AG04450 (cell line): Measurements from ENCODE around the gene APEH. TPM values are rescaled to one million over a fixed set of nuclear protein-coding genes. Genes with fewer than 3 reads are reported as not detected.

Experiments
- CTCF ChIA-PET: fragments of 300-600, 350-600 bp; formaldehyde crosslinking; extraction: SDS; loops from one replicate; lab custom pipeline; 2022; ENCODE audit warnings: antibody characterized with exemption, inconsistent platforms; lab: Charles Lee
- POLR2A ChIA-PET: fragments of 350-600 bp; formaldehyde crosslinking; extraction: SDS; loops from one replicate; lab custom pipeline; 2021; ENCODE audit warnings: antibody characterized with exemption, inconsistent platforms; lab: Yijun Ruan, JAX
- DNase-seq: peaks from one replicate; pipeline ENCODE4 v3.0.0-alpha.2; 2011; ENCODE audit warnings: low read depth, low spot score
- H3K27ac ChIP-seq: one replicate; pipeline ENCODE4 v1.5.1; 2012; ENCODE audit warnings: low read depth, low read length, control low read depth
- H3K27me3 ChIP-seq: one replicate; pipeline ENCODE4 v1.6.0; 2012; ENCODE audit warnings: low read length; ENCODE audit not compliant: control insufficient read depth, insufficient read depth
- H3K4me3 ChIP-seq: 2 replicates; pipeline ENCODE4 v1.5.1; 2011; ENCODE audit warnings: mild to moderate bottlenecking, low read depth, low read length, control low read depth
- H3K9me3 ChIP-seq: 2 replicates; pipeline ENCODE4 v1.5.1; 2012; ENCODE audit warnings: low read length; ENCODE audit not compliant: control insufficient read depth, insufficient read depth
- CTCF ChIP-seq: IDR thresholded peaks from 2 replicates; pipeline ENCODE4 v1.5.1; 2011; ENCODE audit warnings: low read depth, low read length, control low read depth, inconsistent platforms
- polyA plus RNA-seq: library from polyadenylated mRNA; depleted of rRNA; stranded (reverse); fragments of >200 nt; gene quantifications from 2 replicates; pipeline ENCODE4 v1.2.3, GENCODE V29; 2011

The APEH gene
- polyA plus RNA-seq, 1 experiment, result 85.3 TPM

GRCh38 chr3:49673121-49673714, 933 bp upstream of the APEH start:
- POLR2A ChIA-PET, result interaction anchor here (0.6 to 1.9 kb wide), 3 partner anchors 40 to 340 kb away, joined by 3 to 11 read pairs (median 3); no protein-coding TSS in a partner anchor
- no peak for DNase-seq
- Histone ChIP-seq H3K27ac (peak overlapping the region; percentile 97), H3K27me3 (no peaks in the 10 kb centered on the region), H3K4me3 (peak overlapping the region; percentile 81), H3K9me3 (peaks cover 12% of the 10 kb centered on the region)
- TF ChIP-seq CTCF, result no peak
- CTCF ChIA-PET, result interaction anchor here (0.6 to 3.3 kb wide), 7 partner anchors 135 to 582 kb away, joined by 3 to 208 read pairs (median 4); no protein-coding TSS in a partner anchor

GRCh38 chr3:49674497-49674983, 389 bp downstream of the APEH start:
- no peak for TF ChIP-seq CTCF
- H3K9me3 ChIP-seq, result peaks cover 12% of the 10 kb centered on the region
- POLR2A ChIA-PET, result no interaction called here
- H3K27me3 ChIP-seq, result no peaks in the 10 kb centered on the region
- no peak for DNase-seq
- H3K4me3 ChIP-seq, result peak overlapping the region; percentile 81
- CTCF ChIA-PET, result no interaction called here
- H3K27ac ChIP-seq, result no peak overlapping the region

GRCh38 chr3:49675912-49676311, 1.8 kb downstream of the APEH start:
- Histone ChIP-seq H3K4me3 (no peak overlapping the region), H3K27ac (no peak overlapping the region), H3K9me3 (peaks cover 12% of the 10 kb centered on the region), H3K27me3 (no peaks in the 10 kb centered on the region)
- no peak for DNase-seq
- ChIA-PET CTCF (no interaction called here), POLR2A (no interaction called here)
- no peak for TF ChIP-seq CTCF

GRCh38 chr3:49680493-49681231, 6.5 kb downstream of the APEH start:
- Histone ChIP-seq H3K9me3 (no peaks in the 10 kb centered on the region), H3K27me3 (no peaks in the 10 kb centered on the region), H3K4me3 (no peak overlapping the region), H3K27ac (no peak overlapping the region)
- TF ChIP-seq CTCF, result no peak
- ChIA-PET CTCF (interaction anchor here (1.2 kb wide), 1 partner anchor 141 kb away, joined by 3 read pairs; no protein-coding TSS in a partner anchor), POLR2A (no interaction called here)
- no peak for DNase-seq

GRCh38 chr3:49681232-49681522, 7.0 kb downstream of the APEH start:
- Histone ChIP-seq H3K9me3 (no peaks in the 10 kb centered on the region), H3K27me3 (no peaks in the 10 kb centered on the region), H3K4me3 (no peak overlapping the region), H3K27ac (no peak overlapping the region)
- DNase-seq, result no peak
- TF ChIP-seq CTCF, result no peak
- ChIA-PET CTCF (no interaction called here), POLR2A (no interaction called here)
